SK-N-SH (cell line): ENCODE data around the gene PDXP.

Source experiments
- EP300 ChIP-seq, 2 experiments: IDR thresholded peaks; 2 replicates each; pipeline versions ENCODE4 v1.4.0 to v1.6.1; 2012; ENCODE audit warnings: borderline replicate concordance in 1 of 2, low read depth in 1 of 2, low read length in 1 of 2
- POLR2AphosphoS5 ChIP-seq: IDR thresholded peaks from 2 replicates; pipeline ENCODE4 v1.6.1; 2012; ENCODE audit warnings: low read depth, low read length

DNA sequence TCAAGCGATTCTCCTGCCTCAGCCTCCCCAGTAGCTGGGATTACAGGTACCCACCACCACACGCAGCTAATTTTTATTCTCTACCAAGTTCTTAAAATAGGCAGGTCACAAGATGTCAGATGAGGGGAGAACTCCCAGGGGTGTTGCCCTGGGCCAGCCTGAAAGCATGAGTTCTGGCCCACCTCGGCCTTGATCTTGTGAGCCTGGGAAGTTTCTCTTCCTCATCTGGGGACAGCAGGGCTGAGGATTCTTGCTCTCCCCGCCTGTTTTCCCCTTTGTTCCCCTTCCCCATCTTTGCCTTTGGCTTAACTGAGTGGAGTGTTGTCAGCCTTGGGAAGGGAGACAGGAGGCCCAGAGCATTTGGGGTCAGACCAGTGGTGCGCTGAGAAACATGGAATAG lies 3.5 kb downstream of the PDXP start:
- TF ChIP-seq POLR2AphosphoS5 = no peak
- no peak for TF ChIP-seq EP300 (IDR thresholded peaks at IDR 0.05; ENCODE audit: borderline replicate concordance in 1 of 2, low read depth in 1 of 2, low read length in 1 of 2)
